GM19193 (cell line): ENCODE results near the gene EGFR.

Experiments used
- POLR2A ChIP-seq: IDR thresholded peaks from 4 replicates; pipeline ENCODE4 v1.6.1; 2011; ENCODE audit not compliant: insufficient read depth, insufficient read length; ENCODE audit errors: extremely low read depth

The EGFR gene

GRCh38 chr7:55155351-55156117, 136.7 kb downstream of the EGFR start:
- TF ChIP-seq POLR2A, result no peak

- no peak for TF ChIP-seq POLR2A
These were observed 138.3 kb downstream of the EGFR start for GRCh38 chr7:55156919-55157763.

DNA sequence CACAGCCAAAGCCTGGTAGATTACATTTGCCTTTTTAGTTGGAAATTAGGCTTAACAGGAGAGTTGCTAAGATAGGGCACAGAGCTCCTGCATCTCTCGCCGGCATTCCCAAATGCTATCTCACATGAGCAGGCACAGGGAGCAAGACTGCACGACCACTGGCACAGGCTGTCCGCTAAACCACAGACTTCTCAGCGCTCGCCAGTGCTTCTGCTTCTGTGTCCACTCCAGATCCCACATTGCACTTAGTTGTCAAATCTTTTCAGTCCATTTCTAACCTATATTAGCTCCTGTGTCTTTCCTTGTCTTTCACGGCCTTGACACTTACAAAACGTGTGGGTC, 138.9 kb downstream of the EGFR start:
- TF ChIP-seq POLR2A, result no peak

DNA sequence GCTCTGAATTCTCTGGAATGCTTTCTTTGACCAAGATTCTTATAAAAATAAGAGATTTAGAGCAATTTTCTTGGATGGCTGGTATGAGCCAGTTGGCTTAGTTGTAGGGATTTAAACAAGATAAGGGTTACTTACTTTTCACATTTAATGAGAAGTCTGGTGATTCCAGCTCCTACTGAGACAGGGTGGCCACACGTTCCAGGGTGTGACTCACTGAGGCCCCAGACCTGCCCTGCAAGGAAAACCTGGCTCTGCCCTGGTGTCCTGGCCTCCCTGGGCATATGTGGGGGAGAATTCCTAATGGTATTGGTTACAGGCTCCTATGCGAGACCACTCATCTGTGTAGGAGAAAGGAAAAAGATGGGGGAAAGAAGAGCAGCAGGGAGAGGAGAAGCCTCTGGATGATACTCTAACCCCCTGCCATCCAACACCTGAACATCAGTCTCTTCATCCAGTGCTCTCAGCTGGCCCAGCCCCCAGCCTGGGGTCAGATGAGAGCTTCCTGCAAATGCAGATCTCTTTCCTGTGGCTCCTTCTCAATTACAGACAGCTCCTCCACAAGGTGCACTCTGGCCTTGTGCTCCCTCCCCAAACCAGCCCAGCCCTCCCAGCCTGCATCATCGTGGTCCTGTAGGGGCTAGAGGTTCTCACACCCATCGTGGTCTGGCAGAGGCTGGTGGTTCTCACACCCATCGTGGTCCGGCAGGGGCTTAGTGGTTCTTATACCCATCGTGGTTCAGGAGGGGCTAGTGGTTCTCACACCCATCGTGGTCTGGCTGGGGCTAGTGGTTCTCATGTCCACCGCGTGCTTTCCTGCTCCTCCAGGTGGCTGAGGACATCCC, 139.9 kb downstream of the EGFR start:
- no peak for TF ChIP-seq POLR2A

- TF ChIP-seq POLR2A, result no peak
These were observed 141.7 kb downstream of the EGFR start for GRCh38 chr7:55160539-55160938.

DNA sequence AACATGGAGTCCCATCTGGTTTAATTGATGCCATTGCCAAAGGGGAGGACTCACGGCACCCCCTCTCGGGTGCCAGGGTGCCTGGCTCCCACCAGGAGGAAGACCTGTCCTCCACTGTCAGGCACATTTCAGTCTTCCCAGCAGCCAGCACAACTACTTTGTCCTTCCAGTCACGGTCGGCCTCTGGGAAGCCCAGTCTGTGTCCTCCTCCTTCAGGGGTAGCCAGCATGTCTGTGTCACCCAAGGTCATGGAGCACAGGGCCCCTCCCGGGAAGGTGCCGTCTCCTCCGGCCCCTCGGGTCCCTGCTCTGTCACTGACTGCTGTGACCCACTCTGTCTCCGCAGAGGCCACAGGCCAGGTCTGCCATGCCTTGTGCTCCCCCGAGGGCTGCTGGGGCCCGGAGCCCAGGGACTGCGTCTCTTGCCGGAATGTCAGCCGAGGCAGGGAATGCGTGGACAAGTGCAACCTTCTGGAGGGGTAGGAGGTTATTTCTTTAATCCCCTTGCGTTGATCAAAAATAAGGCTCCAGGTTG, 142.4 kb downstream of the EGFR start:
- no peak for TF ChIP-seq POLR2A

DNA sequence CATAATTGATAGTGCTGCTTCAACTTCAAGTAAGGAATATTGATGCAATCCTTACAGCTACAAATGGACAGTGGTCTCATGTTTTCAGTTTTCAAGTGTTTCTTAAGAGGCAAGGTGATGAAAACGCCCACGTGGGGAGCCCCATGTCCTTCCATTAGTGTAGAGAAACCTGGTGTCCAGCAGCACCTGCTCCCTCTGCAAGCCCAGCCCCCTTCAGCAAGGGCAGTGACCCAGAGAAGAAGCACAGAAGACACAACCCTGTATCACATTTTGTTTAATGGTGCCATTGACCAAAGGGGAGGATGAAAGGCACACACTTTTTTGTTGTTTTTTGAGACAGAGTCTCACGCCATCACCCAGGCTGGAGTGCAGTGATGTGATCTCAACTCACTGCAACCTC, 143.7 kb downstream of the EGFR start:
- no peak for TF ChIP-seq POLR2A

DNA sequence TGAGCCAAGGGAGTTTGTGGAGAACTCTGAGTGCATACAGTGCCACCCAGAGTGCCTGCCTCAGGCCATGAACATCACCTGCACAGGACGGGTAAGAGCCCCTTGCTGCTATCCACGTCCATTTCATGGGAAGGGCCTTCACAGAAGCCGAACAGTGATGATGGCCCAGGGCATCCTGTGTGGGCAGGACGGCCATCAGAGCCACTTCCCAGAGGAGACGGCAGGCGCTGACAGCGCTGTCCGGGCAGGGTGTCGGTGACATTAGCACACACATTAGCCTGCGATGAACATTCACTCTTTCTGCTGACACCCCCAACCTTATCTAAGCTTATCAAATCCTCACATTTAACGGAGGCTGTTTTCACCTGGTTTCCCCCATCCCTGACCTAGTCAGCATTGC, 144.9 kb downstream of the EGFR start:
- no peak for TF ChIP-seq POLR2A

DNA sequence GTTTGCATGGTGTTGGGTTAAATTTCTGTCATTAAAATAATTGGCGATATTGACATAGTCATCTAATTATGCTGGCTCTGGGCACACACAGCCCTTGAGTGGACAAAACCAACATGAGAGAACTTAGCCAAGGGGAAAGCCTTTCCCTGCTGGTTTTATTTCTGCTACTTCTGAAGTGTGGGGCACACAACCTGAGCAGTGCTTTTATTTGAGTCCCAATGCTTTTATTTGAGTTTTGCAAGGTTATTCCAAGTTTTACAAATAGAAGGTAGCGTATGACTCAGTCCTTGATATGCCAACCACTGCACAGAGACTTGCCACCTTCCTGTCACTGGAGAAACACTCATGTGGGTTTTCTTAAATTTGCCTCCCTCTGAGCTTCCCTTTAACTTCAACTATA, 145.7 kb downstream of the EGFR start:
- TF ChIP-seq POLR2A, result no peak

- TF ChIP-seq POLR2A, result no peak
These were observed 146.5 kb downstream of the EGFR start for GRCh38 chr7:55165176-55165861.

- TF ChIP-seq POLR2A, result no peak
These were observed 151.7 kb downstream of the EGFR start for GRCh38 chr7:55170335-55171069.

- no peak for TF ChIP-seq POLR2A
These were observed 152.3 kb downstream of the EGFR start for GRCh38 chr7:55171157-55171556.

- no peak for TF ChIP-seq POLR2A
These were observed 153.3 kb downstream of the EGFR start for GRCh38 chr7:55172161-55172560.
